Measurements from ENCODE around the gene FITM1. TPM values are rescaled to one million over a fixed set of nuclear protein-coding genes. Genes with fewer than 3 reads are reported as not detected.

The FITM1 gene
- total RNA-seq, 1 experiment from 2014 or later, result 137 TPM

DNA sequence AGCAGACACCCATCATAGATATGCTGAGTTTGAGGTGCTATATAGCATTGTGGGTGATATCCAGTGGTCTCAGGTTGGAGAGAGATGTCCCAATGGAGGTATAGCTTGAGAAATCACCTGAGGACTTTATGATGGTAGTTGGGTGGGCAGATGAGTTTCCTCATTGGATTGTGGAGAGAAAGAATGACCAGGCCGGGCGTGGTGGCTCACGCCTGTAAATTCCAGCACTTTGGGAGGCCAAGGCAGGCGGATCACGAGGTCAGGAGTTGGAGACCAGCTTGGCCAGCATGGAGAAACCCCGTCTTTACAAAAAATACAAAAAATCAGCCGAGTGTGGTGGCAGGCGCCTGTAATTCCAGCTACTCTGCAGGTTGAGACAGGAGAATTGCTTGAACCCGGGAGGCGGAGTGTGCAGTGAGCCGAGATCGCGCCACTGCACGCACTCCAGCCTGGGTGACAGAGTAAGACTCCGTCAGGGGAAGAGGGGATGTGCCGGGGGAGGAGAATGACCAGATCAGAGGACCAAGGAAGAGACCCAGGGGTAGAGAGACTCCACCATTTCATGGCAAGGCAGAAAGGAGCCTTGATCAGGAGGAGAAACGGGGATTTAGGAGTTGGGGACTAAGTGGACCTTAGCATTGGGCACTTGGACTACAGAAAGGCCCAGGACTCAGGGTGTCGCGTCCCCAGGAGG lies 37.1 kb upstream of the FITM1 start:
- H3K9me3 ChIP-seq (replicated peaks), result no peaks in the 10 kb centered on the region
- H3K27me3 ChIP-seq, result no peaks in the 10 kb centered on the region
- peak overlapping the region; percentile 12; the same call in 1 of the 2 replicates for H3K27ac ChIP-seq
- no peak for DNase-seq
- H3K36me3 ChIP-seq, result no peaks in the 10 kb centered on the region; the same call in 1 of the 2 replicates
- H3K4me1 ChIP-seq, result peaks cover 10% of the 10 kb centered on the region
- H3K4me3 ChIP-seq, result peak overlapping the region; percentile 85

DNA sequence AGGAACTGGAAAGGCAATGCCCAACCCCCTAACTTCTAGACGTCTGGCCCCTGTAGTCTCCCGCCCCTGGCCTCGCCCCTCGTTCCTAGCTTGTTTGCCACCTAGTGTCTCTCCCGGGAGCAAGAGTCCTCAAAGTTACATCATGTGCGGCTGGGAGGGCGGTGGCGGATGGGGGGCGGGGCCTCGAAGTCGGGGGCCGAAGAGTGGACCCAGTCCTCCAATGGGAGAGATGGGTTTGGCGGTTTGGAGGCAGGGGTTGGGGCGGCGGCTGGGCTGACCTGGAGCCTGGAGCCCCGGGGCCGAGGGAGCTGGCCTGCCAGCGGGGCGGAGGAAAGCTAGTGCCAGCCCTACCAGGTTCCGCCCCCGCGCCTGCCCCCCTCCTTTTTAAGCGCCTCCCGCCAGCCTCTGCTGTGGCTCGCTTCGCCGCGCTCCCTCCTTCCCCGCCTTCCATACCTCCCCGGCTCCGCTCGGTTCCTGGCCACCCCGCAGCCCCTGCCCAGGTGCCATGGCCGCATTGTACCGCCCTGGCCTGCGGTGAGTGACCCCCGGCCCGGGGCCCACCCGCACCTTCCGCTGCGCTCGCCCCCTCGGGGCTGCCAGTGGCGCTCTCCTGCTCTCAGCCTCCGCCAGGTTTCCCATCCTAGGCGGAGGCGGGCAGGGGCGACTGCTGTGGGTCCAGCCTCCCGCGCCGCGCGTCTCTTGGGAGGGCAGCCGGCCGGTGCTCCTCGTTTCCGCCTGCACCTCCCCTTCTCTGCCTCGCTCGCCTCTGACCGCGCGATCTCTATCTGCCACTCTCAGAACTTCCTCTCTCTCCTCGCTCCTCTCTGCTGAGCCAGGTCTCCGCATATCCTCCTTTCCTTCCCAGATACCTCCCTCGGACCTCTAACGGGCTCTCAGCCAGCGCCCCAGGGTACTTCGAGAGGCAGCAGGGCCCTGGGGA lies 36.3 kb upstream of the FITM1 start, which contains the start of gene PCK2:
PCK2 (plus strand) TSS at position 411 of the 940 bp plus-strand sequence; CDS start at position 506, 95 bp downstream.
- Histone ChIP-seq H3K4me3 (peak within 1 kb of the TSS; percentile 85), H3K27ac (peak within 1 kb of the TSS; percentile 67), H3K4me1 (peaks cover 10% of the 10 kb centered on the region), H3K27me3 (no peaks in the 10 kb centered on the region), H3K36me3 (no peaks in the 10 kb centered on the region; the same call in 1 of the 2 replicates), H3K9me3 (replicated peaks) (no peaks in the 10 kb centered on the region)
- peak; percentile 96 for DNase-seq

DNA sequence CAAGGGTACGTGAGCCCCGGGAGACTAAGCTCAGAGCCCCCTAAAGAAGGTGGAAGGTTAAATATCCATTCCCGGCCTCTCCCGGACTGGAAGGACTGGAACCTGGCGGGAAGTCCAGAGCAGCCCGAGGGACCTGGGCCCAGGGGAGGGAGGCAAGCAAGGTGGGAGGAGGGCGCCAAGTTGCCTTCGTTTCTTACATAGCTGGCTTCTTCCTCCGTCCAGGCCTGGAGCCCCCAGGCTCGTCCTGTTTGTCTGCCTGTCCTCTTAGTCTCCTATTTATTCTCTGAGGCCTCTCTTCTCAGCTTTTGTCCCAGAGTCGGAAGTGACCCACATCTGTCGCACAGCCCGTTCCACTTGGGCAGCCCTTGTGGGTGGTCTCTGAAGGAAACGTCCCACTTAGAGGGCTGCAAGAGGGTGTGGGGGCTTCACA lies 35.6 kb upstream of the FITM1 start:
- Histone ChIP-seq H3K36me3 (peaks cover 3% of the 10 kb centered on the region), H3K27me3 (no peaks in the 10 kb centered on the region), H3K4me3 (peak overlapping the region; percentile 85), H3K27ac (peak overlapping the region; percentile 67), H3K4me1 (peaks cover 10% of the 10 kb centered on the region), H3K9me3 (replicated peaks) (no peaks in the 10 kb centered on the region)
- peak in 1 of 2 experiments; percentile 30 for DNase-seq

DNA sequence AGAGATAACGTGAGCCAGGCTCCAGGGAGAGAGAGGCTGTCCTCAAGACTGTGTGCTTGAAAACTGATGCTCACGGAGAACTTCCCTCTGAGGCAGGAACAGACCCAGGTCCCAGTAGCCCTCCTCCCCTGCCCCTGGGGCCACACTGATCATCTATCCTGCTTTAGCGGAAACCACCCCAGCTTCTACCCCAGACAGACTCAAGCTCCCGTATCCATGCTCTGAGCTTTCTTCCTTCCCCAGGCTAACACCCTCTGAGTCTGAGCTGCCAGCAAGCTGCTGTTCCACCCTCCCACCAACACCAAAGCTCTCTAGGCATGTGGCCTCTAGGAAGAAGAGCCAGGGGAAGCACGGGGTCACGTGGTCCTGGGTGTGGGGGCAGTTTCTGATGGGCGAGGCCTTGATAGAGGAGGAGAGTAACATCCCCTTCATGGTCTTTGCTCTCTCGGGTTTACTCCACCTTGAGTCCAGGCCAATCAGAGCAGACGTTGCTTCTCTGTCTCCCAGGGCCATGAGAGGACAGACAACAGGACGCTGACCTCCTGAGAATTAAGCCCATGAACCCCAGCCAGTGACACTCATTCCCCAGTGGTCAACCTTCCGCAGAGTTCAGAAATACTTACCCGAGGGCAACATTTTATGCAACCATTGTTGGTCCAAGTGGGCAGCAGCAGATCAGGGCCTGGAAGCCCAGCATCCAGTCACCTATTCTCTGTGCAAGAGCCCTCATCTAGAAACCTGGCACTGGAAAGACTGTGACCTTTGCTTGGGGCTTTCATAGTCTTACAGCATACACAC lies 35.0 kb upstream of the FITM1 start:
- peaks cover 6% of the 10 kb centered on the region for H3K36me3 ChIP-seq
- no peaks in the 10 kb centered on the region for H3K27me3 ChIP-seq
- peak overlapping the region; percentile 67 for H3K27ac ChIP-seq
- DNase-seq, result peak; percentile 83 to 85
- peaks cover 10% of the 10 kb centered on the region for H3K4me1 ChIP-seq
- H3K9me3 ChIP-seq (replicated peaks), result no peaks in the 10 kb centered on the region
- peak overlapping the region; percentile 85 for H3K4me3 ChIP-seq

DNA sequence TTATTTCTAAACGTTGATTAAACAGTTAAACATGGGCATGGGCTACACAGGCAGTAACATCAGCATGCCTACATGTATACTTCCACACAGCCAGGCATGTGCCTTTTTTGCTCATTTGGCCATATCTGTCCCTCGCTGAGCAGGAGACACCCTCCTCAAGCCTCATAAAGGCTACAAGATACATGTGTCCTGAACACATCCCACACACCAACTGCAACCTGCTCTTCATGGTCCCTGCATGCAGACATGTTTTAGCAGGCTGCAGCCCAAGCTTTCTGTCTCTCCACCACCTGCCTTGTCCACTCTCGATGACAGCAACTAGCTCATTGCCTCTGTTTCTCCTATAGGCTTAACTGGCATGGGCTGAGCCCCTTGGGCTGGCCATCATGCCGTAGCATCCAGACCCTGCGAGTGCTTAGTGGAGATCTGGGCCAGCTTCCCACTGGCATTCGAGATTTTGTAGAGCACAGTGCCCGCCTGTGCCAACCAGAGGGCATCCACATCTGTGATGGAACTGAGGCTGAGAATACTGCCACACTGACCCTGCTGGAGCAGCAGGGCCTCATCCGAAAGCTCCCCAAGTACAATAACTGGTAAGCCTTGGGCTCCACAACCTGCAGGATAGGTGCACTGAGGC lies 33.8 kb upstream of the FITM1 start:
- no peak overlapping the region for H3K4me3 ChIP-seq
- no peaks in the 10 kb centered on the region for H3K9me3 ChIP-seq (replicated peaks)
- no peaks in the 10 kb centered on the region for H3K27me3 ChIP-seq
- peaks cover 6% of the 10 kb centered on the region for H3K36me3 ChIP-seq
- H3K4me1 ChIP-seq, result peaks cover 10% of the 10 kb centered on the region
- DNase-seq, result no peak
- no peak overlapping the region for H3K27ac ChIP-seq

DNA sequence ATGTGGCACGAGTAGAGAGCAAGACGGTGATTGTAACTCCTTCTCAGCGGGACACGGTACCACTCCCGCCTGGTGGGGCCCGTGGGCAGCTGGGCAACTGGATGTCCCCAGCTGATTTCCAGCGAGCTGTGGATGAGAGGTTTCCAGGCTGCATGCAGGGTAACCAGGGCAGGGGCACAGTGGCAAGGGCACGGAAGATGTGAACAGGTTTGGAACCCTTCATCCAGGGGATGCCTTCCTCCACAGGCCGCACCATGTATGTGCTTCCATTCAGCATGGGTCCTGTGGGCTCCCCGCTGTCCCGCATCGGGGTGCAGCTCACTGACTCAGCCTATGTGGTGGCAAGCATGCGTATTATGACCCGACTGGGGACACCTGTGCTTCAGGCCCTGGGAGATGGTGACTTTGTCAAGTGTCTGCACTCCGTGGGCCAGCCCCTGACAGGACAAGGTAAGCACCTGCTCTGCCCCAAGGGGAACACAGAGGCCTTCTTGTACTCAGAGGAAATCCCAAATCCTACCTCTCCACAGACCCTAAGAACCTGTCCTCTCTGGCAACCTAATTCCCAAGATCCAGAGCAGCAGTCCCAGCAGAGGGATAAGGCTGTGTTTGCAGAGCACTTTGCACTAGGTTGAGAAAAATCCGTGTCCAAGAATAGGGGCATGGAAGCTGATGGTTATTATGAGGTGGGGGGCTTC lies 32.1 kb upstream of the FITM1 start:
- H3K9me3 ChIP-seq (replicated peaks), result no peaks in the 10 kb centered on the region
- peaks cover 10% of the 10 kb centered on the region for H3K36me3 ChIP-seq
- no peak overlapping the region for H3K27ac ChIP-seq
- no peak overlapping the region for H3K4me3 ChIP-seq
- no peaks in the 10 kb centered on the region for H3K27me3 ChIP-seq
- no peak for DNase-seq
- H3K4me1 ChIP-seq, result peaks cover 10% of the 10 kb centered on the region

DNA sequence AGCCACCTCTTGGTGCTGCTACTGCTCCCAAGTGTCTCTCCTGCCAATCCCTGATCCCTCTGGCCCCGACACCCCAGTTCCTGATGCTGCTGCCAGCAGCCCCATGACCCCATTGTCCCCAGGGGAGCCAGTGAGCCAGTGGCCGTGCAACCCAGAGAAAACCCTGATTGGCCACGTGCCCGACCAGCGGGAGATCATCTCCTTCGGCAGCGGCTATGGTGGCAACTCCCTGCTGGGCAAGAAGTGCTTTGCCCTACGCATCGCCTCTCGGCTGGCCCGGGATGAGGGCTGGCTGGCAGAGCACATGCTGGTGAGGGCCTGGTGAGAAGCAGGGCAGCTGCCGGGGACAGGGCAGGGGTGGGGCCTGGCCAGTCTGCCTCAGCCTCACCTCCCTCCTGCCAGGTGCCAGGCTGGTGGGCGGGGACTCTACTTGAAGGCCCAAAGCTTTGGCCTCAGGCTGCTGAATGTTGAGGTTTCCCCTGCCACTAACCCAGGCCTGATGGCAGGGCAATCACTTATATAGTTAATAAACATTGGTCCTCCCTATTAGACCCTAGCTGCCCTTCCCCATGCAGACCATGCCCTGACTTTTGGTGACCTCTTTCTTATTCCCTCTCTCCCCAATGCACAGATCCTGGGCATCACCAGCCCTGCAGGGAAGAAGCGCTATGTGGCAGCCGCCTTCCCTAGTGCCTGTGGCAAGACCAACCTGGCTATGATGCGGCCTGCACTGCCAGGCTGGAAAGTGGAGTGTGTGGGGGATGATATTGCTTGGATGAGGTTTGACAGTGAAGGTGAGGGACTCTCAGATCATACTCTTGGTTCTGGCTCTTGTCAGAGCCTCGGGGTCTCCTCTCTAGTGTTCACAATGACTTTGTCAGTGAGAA lies 31.3 kb upstream of the FITM1 start:
- Histone ChIP-seq H3K36me3 (peaks cover 14% of the 10 kb centered on the region), H3K9me3 (replicated peaks) (no peaks in the 10 kb centered on the region), H3K27ac (no peak overlapping the region), H3K27me3 (no peaks in the 10 kb centered on the region), H3K4me1 (peaks cover 7% of the 10 kb centered on the region), H3K4me3 (no peak overlapping the region)
- no peak for DNase-seq

DNA sequence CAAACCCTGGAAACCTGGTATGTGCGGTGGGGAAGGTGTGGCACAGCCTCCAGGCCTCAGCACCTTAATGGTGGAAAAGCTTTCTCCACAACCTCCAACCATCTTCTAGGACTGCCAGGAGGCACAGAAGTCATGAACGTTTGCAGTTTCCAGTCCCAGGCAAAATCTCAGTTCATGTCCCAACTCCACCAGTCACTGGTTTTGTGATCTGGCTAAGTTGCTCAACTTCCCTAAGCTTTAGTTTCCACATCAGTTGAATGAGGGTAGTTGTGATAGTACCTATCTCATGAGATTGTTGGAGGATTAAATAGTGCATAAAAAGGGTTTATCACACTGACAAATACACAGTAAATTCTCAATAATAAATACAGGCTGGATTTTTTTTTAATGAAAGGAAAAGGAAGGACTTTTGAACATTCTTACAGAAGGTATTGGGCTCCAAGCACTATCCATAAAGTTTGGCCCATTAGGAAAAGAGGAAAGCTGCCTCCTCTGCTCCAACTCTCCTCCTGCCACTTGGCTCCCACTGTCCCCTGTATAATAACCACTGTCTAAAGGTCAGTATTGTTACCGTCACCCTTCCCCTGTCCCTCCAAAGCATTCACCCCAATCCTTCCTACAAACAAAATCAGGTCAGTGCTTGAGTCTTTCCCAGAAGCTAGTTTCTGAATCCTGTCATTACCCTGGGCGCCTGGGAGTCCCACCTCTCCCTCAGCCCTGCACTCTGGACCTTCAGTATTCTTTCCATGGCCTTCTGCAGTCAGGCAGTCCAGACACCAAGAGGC lies 30.1 kb upstream of the FITM1 start:
- no peak overlapping the region for H3K27ac ChIP-seq
- no peaks in the 10 kb centered on the region for H3K27me3 ChIP-seq
- H3K4me1 ChIP-seq, result peaks cover 6% of the 10 kb centered on the region
- H3K9me3 ChIP-seq (replicated peaks), result no peaks in the 10 kb centered on the region
- H3K36me3 ChIP-seq, result peaks cover 14% of the 10 kb centered on the region
- no peak overlapping the region for H3K4me3 ChIP-seq
- no peak for DNase-seq

DNA sequence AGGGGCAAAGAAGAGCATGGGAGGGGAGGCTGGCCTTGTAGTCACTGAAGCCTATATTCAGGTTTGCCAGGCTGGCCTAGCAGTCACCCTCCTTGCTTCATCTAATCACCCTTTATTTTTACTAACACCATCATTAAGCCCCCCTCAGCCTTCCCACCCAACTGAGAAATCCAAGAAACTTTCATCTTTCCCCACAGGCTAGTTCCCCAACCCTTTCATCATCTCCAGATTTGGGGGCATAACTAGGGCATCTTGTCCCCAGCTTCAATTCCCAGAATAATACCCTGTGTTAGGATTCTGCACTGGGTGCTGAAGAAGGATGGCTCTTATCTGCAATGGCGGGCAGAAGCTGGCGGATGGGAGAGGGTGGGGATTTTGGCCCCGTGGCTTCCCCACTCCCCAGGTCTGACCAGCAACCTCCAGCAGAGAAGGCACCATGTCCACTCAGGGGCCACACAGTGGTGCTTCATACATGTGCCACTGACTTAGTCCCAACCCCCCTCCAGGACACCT lies 29.4 kb upstream of the FITM1 start:
- no peaks in the 10 kb centered on the region for H3K27me3 ChIP-seq
- no peaks in the 10 kb centered on the region for H3K9me3 ChIP-seq (replicated peaks)
- H3K4me3 ChIP-seq, result no peak overlapping the region
- DNase-seq, result no peak
- no peaks in the 10 kb centered on the region for H3K4me1 ChIP-seq
- no peak overlapping the region for H3K27ac ChIP-seq
- peaks cover 14% of the 10 kb centered on the region for H3K36me3 ChIP-seq

DNA sequence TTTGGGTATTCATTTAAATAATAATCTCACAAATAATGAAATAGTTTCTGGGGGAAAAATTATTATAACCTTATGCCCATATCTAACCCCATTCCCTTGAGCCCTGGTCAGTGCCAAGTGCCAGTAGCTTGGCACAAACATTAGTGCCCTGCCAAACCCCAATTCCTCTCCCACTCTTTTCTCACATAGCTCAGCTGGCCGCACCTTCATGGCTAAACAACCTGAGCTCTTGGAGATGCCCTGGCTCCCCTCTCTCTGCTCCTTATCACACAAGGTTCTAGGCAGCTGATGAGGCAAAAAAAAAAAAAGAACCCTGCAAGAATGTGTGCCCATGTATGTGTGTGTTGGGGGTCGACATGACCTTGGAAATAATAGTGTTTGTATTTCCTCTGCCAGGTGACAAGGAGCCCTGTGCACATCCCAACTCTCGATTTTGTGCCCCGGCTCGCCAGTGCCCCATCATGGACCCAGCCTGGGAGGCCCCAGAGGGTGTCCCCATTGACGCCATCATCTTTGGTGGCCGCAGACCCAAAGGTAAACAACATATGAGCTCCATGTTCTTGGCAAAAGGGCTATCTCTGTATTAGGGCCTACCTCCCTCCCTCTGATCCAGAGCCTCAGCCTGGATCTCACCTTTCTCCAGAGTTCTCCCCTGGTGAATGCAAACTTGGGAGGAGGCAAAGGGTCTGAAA lies 28.0 kb upstream of the FITM1 start:
- no peaks in the 10 kb centered on the region for H3K9me3 ChIP-seq (replicated peaks)
- no peak for DNase-seq
- H3K4me1 ChIP-seq, result no peaks in the 10 kb centered on the region
- no peak overlapping the region for H3K4me3 ChIP-seq
- H3K27me3 ChIP-seq, result no peaks in the 10 kb centered on the region
- H3K36me3 ChIP-seq, result peaks cover 14% of the 10 kb centered on the region
- no peak overlapping the region for H3K27ac ChIP-seq

DNA sequence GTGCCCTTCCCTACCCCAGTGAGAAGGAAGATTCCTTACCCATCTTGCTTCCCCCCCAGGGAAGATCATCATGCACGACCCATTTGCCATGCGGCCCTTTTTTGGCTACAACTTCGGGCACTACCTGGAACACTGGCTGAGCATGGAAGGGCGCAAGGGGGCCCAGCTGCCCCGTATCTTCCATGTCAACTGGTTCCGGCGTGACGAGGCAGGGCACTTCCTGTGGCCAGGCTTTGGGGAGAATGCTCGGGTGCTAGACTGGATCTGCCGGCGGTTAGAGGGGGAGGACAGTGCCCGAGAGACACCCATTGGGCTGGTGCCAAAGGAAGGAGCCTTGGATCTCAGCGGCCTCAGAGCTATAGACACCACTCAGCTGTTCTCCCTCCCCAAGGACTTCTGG lies 27.0 kb upstream of the FITM1 start:
- no peak for DNase-seq
- no peaks in the 10 kb centered on the region for H3K27me3 ChIP-seq
- H3K27ac ChIP-seq, result no peak overlapping the region
- no peaks in the 10 kb centered on the region for H3K9me3 ChIP-seq (replicated peaks)
- no peaks in the 10 kb centered on the region for H3K4me1 ChIP-seq
- H3K36me3 ChIP-seq, result peaks cover 14% of the 10 kb centered on the region
- H3K4me3 ChIP-seq, result no peak overlapping the region
